ENCODE measurements around the gene HAPLN1. TPM values are rescaled to one million over a fixed set of nuclear protein-coding genes. Genes with fewer than 3 reads are reported as not detected.

HAPLN1 gene
- total and polyA plus RNA-seq, 2 of the 8 experiments (the other 6 are each of a cell fraction or from before 2014, with no cell fraction given) = 0.56 to 2.1 TPM

- TF ChIP-seq, protein P1, sequence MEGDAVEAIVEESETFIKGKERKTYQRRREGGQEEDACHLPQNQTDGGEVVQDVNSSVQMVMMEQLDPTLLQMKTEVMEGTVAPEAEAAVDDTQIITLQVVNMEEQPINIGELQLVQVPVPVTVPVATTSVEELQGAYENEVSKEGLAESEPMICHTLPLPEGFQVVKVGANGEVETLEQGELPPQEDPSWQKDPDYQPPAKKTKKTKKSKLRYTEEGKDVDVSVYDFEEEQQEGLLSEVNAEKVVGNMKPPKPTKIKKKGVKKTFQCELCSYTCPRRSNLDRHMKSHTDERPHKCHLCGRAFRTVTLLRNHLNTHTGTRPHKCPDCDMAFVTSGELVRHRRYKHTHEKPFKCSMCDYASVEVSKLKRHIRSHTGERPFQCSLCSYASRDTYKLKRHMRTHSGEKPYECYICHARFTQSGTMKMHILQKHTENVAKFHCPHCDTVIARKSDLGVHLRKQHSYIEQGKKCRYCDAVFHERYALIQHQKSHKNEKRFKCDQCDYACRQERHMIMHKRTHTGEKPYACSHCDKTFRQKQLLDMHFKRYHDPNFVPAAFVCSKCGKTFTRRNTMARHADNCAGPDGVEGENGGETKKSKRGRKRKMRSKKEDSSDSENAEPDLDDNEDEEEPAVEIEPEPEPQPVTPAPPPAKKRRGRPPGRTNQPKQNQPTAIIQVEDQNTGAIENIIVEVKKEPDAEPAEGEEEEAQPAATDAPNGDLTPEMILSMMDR (IDR thresholded peaks at IDR 0.05; ENCODE audit: control extremely low read depth in 1 of 3, insufficient read depth in 1 of 3, low read depth in 1 of 3, low read length in 3 of 3) = peak; percentile 54 to 75 (median 60)
- TF ChIP-seq CEBPB (IDR thresholded peaks at IDR 0.05; ENCODE audit: low read depth, low read length) (no peak), BACH1 (IDR thresholded peaks at IDR 0.05; ENCODE audit: low read length) (no peak), SUZ12 (IDR thresholded peaks at IDR 0.05; ENCODE audit: low read length) (no peak), POLR2A (IDR thresholded peaks at IDR 0.05; ENCODE audit: control extremely low read depth in 1 of 2, low read depth in 2 of 2, low read length in 2 of 2) (peak; percentile 61 to 76), FOSL1 (IDR thresholded peaks at IDR 0.05; ENCODE audit: insufficient read depth, low read depth, low read length) (no peak), POU5F1 (IDR thresholded peaks at IDR 0.05; ENCODE audit: low read depth, low read length) (no peak), BCL11A (IDR thresholded peaks at IDR 0.05; ENCODE audit: low read depth in 2 of 2, low read length in 2 of 2) (no peak), KDM5A (IDR thresholded peaks at IDR 0.05; ENCODE audit: low read length) (no peak), EP300 (IDR thresholded peaks at IDR 0.05; ENCODE audit: borderline replicate concordance in 1 of 2, low read depth in 2 of 2, low read length in 2 of 2) (no peak), CBX5 (IDR thresholded peaks at IDR 0.05; ENCODE audit: low read depth, low read length) (no peak), JUND (IDR thresholded peaks at IDR 0.05; ENCODE audit: low read length) (no peak), ZNF274 (IDR thresholded peaks at IDR 0.05; ENCODE audit: borderline replicate concordance, extremely low read depth, low read length) (no peak), MAFK (IDR thresholded peaks at IDR 0.05; ENCODE audit: low read depth, low read length) (no peak), PHF8 (conservative IDR thresholded peaks at IDR 0.05; ENCODE audit: low read depth, low read length) (peak; percentile 61; the same call in 1 of the 2 replicates), NANOG (IDR thresholded peaks at IDR 0.05; ENCODE audit: insufficient read depth, low read depth, low read length, poor library complexity, severe bottlenecking) (no peak), GABPA (IDR thresholded peaks at IDR 0.05; ENCODE audit: borderline replicate concordance, insufficient read depth, low read length) (no peak)
- TF ChIP-seq, protein P2, sequence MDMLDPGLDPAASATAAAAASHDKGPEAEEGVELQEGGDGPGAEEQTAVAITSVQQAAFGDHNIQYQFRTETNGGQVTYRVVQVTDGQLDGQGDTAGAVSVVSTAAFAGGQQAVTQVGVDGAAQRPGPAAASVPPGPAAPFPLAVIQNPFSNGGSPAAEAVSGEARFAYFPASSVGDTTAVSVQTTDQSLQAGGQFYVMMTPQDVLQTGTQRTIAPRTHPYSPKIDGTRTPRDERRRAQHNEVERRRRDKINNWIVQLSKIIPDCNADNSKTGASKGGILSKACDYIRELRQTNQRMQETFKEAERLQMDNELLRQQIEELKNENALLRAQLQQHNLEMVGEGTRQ (IDR thresholded peaks at IDR 0.05; ENCODE audit: low read length) = no peak
- TF ChIP-seq, protein P3, sequence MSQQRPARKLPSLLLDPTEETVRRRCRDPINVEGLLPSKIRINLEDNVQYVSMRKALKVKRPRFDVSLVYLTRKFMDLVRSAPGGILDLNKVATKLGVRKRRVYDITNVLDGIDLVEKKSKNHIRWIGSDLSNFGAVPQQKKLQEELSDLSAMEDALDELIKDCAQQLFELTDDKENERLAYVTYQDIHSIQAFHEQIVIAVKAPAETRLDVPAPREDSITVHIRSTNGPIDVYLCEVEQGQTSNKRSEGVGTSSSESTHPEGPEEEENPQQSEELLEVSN (IDR thresholded peaks at IDR 0.05) = peak; percentile 89
These were observed 1.6 kb upstream of the HAPLN1 start (continued) for GRCh38 chr5:83721953-83722901.
